Erythroblast (primary cell): Measurements from ENCODE around the gene RANBP9.

Source experiments
- GATA1 ChIP-seq: IDR thresholded peaks from 2 replicates; pipeline ENCODE4 v1.6.1; 2011; ENCODE audit warnings: low read depth, mild to moderate bottlenecking, control low read depth, low read length, moderate library complexity
- POLR2A ChIP-seq: IDR thresholded peaks from 2 replicates; pipeline ENCODE4 v1.6.1; 2011; ENCODE audit warnings: mild to moderate bottlenecking, low read length

DNA sequence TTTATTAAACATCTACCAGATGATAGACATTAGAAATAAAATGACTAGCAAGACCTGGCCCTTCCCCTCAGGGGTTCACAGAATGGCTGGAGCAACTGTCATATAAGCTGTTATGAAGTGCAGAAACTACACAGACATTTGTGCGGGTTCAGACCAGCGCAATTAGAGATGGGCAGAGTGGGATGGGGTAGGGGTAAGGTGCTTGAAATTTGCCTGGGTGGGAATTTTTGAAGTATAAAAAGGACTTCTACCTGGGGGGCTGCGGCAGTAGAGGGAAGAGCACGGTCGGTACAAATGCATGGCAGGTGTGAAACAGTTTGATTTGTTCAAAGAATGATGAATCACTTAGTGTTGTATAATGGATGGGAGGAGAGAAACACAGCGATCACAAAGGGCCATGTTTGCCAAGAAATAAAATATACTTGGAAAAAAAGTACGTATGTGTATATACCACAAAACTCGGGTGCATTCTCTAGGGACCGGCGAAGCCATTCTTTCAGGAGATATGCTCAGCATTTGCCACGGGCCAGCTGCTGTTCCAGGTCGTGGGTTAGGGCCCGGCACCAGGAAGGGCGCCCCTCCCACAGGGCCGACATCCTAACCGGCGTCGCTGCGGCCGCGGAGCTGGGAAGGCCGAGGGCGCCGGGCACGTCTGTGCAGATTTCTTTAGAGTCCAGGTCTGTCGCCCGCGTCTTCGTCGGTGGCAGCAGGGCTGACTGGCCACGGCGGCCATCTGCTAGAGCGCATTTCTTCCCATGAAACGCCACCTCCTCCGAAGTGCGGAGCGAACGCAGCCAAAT, 97.3 kb downstream of the RANBP9 start:
- TF ChIP-seq POLR2A: no peak
- no peak for TF ChIP-seq GATA1
